ENCODE measurements around the gene JAK2.
"Not testable (repeated sequence)": the region's sequence is repeated elsewhere in the genome, so short reads cannot be mapped to it uniquely, and the experiment has no call there.

The JAK2 gene

DNA sequence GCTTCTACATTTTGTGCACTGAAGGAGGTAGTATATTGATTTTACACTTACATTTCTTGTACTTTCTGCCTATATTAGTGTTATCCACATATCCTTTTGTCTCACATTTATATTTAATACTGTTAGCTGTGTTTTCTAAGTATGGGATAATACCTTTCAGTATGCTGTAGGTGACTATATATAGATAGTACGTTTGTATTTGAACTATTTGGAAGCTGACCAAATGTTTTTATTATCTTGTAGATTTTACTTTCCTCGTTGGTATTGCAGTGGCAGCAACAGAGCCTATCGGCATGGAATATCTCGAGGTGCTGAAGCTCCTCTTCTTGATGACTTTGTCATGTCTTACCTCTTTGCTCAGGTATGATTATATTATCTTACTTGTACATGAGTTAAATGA lies 59.1 kb downstream of the JAK2 start:
- no peak for DNase-seq

DNA sequence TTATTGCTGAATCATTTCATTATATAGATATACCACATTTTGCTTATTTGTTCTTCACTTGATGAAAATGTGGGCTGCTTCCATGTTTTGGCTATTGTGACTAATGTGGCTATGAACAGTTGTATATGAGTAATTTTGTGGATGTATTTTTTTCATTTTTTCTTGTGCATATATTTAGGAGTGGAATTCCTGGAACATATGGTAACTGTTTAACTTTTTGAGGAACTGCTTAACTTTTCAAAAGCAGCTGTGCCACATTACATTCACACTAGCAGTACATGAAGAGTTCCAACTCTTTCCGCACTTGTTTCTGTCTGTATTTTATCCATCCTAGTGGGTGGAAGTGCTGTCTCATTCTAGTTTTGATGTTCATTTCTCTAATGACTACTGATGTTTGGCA lies 67.8 kb downstream of the JAK2 start:
- DNase-seq = no peak

DNA sequence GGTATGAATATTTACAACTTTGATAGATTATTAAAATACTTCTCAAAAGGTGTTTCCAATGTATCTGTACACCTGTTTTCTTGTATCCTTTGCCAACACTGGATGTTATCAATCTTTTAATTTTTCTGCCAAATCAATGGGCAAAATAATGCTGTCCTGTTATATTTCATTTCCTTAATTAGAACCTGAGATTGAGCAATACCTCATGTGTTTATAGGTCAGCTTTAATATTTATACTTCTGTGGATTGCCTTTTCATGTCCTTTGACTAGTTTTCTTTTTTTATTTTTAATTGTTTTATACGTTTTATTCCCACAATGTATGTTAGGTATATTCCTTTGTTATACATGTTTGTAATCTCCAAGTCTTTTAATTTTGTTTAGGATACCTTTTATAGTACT lies 77.6 kb downstream of the JAK2 start:
- DNase-seq = no peak

DNA sequence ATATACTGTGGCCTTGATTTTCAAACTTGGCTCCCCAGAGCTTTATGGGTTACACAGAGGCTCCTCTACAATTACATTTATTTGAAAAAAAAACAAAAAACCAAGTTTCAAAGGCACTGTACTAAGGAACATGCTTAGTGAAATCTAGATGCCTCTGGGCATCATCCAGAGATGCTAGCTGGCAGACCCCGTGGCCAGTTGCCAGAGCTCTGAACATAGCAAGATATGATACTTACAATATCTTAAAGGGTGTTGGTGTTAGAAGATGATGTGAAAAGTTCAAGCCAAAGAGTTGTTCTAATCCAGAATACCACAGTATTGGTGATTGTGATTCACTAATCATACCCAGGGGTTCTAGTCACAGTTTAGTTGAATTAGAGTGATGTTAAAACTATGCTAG lies 87.8 kb downstream of the JAK2 start:
- DNase-seq = no peak

DNA sequence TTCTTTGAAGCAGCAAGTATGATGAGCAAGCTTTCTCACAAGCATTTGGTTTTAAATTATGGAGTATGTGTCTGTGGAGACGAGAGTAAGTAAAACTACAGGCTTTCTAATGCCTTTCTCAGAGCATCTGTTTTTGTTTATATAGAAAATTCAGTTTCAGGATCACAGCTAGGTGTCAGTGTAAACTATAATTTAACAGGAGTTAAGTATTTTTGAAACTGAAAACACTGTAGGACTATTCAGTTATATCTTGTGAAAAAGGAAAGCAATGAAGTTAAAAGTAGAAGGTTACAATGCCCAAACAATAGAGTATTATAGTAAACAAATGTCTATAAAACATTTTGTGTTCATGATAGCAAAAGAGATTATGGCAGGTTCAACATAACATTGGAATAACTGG lies 88.6 kb downstream of the JAK2 start:
- no peak for DNase-seq

DNA sequence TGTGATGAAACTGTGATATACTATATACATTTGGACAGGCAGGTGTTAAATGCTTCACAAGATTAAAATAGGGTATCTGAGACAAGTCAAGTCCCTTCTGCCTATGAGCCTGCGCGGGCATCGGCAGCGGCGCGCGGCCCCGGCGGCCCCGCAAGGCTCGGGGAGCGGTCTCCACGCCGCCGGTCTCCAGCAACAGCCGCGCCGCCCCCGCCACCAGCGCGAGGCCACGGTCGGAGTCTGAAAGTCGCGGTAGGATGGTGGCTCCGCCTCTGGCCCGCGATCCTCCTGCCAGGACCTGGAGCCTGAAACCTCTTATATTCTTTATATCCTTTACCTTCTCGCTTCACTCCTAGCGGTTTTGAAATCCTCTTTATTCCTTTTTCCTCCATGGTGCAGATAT lies 100.9 kb downstream of the JAK2 start:
- no peak for DNase-seq

DNA sequence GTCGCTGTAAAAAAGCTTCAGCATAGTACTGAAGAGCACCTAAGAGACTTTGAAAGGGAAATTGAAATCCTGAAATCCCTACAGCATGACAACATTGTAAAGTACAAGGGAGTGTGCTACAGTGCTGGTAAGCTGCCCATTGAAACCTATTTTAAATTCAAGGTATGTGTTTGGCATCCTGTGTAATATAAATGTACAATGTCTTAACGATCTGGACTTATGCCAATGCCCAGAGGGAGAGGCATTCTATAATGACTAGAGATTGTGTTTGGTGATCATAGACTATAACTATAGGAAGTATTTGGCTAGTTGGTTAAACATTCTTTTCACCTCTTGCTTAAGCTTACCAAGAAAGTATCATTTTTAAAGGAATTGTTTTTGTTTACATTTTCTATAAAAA lies 104.7 kb downstream of the JAK2 start:
- no peak for DNase-seq

DNA sequence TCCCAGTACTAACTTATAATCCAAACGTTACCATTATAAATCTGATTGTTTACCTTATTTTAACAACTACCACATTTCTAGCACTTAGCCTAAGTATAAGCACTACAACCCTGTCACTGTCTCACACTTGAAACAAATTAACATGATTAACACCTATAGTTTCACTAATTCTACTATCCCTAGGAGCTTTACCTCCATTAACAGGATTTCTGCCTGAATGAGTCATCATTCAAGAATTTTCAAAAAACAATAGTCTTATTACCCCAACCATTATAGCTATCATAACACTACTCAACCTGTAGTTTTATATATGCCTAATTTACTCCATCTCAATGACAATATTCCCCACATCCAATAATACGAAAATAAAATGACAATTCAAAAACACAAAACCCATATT lies 110.7 kb downstream of the JAK2 start:
- DNase-seq = no peak

DNA sequence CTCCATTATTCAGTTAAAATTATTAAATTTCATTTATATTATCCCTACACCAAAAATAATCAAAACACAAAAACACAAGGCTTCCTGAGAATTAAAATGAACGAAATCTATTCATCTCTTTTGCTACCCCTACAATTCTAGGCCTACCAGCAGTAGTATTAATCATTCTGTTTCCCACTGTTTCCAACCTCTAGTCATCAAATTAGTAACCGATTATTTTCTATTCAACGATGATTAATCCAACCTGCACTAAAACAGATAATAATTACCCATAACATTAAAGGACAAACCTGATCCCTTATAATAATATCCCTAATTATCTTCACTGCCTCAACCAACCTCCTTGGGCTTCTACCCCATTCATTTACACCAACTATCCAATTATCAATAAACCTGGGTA lies 114.4 kb downstream of the JAK2 start:
- DNase-seq = no peak

DNA sequence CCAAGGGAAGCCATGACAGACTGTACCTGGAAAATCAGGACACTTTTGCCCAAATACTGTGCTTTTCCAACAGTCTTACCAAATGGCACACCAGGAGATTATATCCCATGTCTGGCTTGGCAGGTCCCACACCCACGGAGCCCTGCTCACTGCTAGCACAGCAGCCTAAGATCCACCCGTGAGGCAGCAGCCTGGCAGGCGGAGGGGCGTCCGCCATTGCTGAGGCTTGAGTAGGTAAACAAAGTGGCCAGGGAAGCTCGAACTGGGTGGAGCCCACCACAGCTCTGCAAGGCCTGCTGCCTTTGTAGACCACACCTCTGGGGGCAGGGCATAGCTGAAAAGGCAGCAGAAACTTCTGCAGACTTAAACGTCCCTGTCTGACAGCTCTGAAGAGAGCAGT lies 116.1 kb downstream of the JAK2 start:
- not testable (repeated sequence) for DNase-seq

DNA sequence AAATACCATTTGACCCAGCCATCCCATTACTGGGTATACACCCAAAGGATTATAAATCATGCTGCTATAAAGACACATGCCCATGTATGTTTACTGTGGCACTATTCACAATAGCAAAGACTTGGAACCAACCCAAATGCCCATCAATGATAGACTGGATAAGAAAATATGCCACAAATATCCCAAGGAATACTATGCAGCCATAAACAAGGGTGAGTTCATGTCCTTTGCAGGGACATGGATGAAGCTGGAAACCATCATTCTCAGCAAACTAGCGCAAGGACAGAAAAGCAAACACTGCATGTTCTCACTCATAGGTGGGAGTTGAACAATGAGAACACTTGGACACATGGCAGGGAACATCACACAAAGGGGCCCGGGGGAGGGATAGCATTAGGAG lies 121.4 kb downstream of the JAK2 start:
- not testable (repeated sequence) for DNase-seq

DNA sequence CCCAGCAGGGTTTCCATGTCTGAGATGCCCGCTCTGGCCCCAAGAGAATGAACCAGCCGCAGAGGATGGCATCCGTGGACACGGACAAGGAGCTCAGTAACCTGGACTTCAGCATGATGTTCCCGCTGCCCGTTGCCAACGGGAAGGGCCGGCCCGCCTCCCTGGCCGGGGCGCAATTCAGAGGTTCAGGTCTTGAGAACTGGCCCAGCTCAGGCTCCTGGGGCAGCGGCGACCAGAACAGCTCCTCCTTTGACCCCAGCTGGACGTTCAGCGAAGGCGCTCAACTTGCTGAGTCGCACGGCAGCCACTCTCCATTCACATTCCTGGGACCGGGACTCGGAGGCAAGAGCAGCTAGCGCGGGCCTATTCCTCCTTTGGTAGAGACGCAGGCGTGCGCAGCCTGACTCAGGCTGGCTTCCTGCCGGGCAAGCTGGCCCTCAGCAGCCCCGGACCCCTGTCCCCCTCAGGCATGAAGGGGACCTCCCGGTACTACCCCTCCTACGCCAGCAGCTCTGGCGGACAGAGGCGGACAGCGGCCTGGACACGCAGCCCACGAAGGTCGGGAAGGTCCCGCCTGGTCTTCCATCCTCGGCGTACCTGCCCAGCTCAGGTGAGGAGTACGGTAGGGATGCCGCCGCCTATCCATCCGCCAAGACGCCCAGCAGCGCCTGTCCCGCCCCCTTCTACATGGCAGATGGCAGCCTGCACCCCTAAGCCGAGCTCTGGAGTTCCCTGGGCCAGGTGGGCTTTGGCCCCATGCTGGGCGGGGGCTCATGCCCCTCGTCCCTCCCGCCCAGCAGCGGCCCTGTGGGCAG lies 126.0 kb downstream of the JAK2 start:
- DNase-seq = no peak

DNA sequence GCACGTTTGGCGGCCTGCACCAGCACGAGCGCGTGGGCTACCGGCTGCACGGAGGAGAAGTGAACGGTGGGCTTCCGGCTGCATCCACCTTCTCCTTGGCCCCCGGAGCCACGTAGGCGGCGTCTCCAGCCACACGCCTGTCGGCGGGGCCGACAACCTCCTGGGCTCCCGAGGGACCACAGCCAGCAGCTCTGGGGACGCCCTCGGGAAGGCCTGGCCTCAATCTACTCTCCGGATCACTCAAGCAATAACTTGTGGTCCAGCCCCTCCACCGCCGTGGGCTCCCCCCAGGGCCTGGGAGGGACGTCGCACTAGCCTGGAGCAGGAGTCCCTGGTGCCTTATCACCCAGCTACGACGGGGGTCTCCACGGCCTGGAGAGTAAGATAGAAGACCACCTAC lies 126.6 kb downstream of the JAK2 start:
- DNase-seq = no peak

DNA sequence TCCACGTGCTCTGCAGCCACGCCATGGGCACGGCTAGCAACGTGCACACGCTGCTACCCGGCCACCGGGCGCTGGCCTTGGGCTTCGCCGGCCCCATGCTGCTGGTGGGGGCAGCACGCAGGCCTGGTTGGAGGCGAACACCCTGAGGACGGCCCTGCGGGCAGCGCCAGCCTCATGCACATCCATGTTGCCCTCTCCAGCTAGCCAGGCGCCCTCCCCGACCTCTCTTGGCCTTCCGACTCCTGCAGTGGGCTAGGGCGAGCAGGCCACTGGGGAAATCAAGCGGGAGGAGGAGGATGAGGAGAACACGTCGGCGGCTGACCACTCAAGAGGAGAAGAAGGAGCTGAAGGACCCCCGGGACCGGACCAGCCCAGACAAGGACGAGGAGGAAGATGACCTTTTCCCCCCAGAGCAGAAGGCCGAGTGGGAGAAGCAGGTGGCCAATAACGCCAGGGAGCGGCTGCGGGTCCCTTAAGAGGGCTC lies 127.1 kb downstream of the JAK2 start:
- no peak for DNase-seq

DNA sequence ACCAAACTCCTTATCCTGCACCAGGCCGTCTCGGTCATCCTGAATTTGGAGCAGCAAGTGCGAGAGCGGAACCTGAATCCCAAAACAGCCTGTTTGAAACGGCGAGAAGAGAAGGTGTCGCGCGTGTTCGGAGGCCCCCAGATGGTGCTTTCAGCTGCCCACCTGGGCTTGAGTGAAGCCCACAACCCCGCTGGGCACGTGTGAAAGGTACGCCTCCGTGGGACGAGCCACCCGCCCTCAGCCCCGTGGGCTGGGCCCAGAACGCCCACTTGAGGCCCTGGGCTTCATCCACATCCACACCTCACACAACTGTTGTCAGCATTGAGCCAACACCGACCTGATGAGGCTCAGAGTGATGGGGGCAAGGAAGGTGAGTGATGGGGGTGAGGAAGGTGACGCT lies 127.6 kb downstream of the JAK2 start:
- no peak for DNase-seq

DNA sequence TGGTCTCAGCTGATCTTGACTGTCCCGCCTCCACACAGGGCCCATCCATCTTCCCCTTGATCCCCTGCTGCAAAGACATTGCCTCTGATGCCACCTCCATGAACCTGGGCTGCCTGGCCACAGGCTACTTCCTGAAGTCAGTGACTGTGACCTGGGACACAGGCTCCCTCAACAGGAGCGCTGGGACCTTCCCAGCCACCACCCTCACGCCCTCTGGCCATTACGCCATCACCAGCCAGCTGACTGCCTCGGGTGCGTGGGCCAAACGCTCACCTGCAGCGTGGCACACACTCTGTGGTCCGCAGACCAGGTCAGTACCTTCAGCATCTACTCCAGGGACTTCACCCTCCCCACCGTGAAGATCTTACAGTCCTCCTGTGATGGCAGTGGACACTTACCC lies 128.5 kb downstream of the JAK2 start:
- no peak for DNase-seq

DNA sequence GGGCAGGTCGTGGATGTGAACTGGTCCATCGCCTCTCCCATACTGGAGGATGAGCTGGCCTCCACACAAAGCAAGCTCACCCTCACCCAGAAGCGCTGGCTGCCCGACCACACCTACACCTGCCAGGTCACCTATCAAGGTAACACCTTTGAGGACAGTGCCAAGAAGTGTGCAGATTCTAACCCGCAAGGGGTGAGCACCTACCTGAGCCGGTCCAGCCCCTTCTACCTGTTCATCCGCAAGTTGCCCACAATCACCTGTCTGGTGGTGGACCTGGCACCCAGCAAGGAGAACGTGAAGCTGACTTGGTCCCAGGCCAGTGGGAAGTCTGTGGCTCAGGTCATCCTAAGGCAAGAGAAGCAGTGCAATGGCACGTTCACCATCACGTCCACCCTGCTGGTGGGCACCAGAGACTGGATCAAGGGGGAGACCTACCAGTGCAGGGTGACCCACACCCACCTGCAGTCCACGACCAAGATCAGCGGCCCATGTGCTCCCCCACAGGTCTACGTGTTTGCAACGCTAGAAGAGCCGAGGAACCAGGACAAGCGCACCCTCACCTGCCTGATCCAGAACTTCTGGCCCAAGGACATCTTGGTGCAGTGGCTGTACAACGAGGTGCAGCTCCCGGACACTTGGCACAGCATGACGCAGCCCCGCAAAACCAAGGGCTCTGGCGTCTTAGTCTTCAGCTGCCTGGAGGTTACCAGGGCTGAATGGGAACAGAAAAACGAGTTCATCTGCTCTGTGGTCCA lies 129.1 kb downstream of the JAK2 start:
- DNase-seq = no peak

DNA sequence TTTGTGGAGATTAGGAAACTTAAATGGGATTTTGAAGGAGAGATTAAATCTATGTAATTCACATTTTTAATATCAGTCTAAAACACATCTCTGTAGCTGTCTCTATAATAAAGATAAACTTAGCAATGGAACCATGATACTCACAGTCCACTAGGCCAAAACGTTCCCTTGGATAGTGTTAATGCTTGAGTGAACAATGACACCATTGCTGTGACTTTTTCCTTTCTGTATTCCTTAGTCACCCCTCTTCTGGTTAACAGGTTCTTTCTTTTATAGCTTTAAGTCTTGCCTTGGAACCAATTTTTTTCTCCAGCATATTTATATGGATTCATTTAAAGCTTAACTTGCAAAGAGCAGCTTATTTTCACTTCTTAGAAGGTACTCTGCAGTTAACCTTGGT lies 137.0 kb downstream of the JAK2 start:
- no peak for DNase-seq

DNA sequence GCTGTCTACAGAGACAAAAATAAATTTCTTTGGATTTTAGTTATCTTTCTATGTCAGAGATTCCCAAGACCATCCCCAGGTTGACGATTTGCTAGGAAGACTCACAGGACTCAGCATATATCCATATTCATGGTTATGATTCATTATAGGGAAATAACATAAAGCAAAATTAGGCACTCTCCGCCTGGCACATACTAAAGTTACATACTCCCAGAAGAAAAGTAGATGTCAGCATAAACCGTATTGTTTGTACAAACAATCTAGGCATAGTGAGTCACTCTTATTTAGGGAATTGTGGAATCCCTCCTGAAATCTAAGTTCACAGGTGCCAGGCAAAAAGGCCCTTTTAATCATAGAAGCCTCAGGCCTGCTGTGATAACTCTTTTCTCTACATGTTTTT lies 137.4 kb downstream of the JAK2 start:
- DNase-seq = no peak

DNA sequence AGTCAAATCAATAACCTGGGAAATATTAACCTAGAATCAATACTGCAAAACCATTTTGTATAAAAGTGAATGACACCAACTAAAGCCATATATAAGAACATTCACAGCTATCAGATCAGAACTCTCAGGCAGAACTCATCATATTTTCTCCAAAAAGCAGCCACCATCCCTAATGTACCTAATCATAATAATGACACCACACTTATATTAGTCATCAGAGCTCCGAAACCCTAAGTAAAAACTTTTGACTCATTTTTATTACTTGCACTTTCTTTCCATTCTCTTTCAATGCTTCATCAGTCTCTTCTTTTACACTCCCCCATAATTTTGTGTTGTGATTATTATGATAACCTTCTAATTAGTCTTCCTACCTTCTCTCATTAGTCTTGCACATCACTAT lies 155.1 kb downstream of the JAK2 start:
- DNase-seq = no peak

DNA sequence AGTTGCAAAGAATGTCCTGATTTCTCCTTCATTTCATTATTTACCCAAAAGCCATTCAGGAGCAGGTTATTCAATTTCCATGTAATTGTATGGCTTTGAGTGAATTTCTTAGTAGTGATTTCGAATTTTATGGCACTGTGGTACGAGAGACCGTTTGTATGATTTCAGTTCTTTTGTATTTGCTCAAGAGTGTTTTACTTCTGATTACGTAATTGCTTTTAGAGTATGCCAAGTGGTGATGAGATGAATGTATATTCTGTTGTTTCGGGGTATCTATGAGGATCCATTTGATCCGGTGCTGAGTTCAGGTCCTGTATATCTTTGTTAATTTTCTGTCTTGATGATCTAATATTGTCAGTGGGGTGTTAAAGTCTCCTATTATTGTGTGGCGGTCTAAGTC lies 159.1 kb downstream of the JAK2 start:
- DNase-seq = no peak

DNA sequence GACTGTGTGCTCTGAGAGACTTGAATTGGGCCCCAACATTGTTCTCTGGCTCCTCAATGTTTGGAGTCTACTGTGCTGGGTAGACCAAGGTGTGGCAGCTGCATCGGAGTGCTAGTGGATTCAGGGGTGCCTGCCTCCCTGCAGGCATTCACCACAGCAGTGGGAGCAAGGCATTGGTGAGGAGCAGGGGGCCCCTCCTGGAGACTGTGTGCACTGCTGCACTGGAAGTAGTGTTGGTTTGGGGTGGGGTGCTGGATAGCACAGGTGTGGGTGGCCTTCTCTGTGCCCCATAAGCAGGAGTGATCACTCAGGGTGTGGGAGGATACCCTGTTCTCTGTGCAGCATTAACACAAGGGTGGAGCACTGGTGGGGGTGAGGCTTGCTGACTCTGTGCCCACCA lies 161.2 kb downstream of the JAK2 start:
- no peak for DNase-seq
